ENCODE data around the gene SELENBP1.
"Not testable (repeated sequence)": the region's sequence is repeated elsewhere in the genome, so short reads cannot be mapped to it uniquely, and the experiment has no call there.

Gene SELENBP1

DNA sequence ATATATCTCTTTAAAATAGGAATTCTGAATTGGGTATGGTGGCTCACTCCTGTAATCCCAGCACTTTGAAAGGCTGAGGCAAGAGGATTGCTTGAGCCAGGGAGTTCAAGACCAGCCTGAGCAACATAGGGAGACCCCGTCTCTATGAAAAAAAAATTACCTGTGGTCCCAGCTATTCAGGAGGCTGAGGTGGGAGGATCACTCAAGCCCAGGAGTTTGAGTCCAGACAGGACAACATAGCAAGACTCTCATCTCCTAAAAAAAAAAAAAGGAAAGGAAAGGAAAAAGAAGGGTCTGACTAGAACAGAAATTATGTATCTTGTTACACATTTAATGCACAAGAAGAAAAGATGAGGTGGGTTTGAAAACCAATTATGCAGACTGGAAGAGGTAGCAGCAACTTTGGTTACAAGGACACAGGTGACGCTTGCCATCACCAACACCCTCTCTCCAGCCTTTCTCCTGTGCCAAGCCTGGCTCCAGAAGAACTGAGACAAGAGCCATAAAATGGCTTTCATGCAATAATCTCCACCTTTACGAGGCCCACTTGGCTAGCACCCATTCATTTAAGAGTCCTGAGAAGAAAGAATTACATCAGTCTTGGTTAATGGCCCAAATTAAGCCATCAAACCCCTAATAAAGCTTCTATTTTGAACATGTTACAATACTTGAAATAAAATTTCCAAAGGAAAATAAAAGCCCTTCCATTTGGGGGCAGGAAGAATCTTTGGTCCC lies 4.8 kb upstream of the SELENBP1 start:
- DNase-seq (ENCODE audit: low read depth, low spot score): no peak

- DNase-seq (ENCODE audit: low read depth, low spot score): no peak
Measured at GRCh38 chr1:151373196-151373595, 691 bp upstream of the SELENBP1 start.

DNA sequence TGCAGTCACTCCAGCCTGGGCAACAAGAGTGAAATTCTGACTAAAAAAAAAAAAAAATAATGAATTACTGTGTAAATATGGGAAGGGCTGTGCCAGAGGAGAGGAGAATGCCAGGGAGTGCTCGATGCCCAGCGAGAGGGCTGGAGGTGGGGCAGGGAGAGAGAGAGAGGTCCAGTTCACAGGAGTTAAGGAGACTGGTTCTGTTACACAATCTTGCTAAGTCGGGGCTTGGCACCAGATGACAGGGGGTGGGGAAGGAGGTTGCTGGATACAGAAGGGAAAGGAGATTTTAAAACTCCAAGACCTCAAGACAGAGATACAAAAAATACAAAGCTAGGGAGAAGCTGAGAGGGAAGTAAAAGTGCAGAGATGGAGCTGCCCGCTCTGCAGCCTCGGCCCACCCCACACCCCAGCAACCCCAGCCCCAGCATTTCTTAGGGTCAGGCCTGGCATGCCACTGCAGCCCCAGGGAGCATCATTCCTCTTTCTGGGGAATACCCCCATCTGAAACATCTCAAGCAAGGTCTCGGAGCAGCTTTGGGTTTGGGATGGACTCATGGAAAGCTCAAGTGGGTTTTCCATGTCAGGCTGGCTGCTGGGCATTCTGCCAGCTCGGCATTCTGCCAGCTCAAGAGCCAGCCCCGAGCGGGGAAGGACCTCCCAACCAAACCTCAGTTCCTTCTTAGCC lies 991 bp downstream of the SELENBP1 start:
- DNase-seq (ENCODE audit: low read depth, low spot score): peak; percentile 74

GRCh38 chr1:151370211-151370911 lies 2.1 kb downstream of the SELENBP1 start:
- no peak for DNase-seq (ENCODE audit: low read depth, low spot score)

DNA sequence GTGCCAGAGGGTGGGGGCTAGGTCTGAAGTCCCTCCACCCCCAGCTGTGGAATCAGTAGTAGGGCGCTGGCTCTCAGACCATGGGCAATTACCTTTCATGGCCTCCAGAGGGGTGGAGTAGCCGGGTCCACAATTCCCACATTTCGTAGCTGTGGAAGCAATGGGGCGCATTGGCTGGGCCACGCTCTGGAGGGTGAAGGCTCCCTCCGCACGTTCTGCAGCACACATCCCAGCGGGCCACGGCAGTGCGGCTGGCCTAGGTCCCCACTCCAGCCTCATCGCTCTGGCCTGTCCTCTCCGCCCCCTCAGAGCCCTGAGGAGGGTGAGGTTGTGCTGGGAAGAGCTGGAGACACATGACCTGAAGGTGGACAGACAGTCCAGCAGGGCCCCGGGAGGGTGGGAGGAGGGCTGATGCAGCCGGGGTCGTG lies 2.9 kb downstream of the SELENBP1 start:
- no peak for DNase-seq (ENCODE audit: low read depth, low spot score)

DNA sequence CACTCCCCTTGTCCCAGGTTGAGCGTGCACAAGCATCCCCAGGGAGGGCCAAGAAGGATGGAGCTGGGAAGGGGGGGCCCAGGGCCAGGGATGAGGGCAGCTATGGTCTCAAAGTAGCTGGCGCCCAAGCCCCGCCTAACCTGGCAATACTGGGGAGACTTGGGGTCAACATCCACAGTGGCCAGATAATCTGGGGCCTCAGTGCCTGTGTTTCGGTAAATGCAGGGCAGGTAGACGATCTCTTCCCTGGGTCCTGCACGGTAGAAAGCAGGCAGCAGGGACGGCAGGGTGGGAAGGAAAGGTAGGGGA lies 3.2 kb downstream of the SELENBP1 start:
- DNase-seq (ENCODE audit: low read depth, low spot score): no peak

DNA sequence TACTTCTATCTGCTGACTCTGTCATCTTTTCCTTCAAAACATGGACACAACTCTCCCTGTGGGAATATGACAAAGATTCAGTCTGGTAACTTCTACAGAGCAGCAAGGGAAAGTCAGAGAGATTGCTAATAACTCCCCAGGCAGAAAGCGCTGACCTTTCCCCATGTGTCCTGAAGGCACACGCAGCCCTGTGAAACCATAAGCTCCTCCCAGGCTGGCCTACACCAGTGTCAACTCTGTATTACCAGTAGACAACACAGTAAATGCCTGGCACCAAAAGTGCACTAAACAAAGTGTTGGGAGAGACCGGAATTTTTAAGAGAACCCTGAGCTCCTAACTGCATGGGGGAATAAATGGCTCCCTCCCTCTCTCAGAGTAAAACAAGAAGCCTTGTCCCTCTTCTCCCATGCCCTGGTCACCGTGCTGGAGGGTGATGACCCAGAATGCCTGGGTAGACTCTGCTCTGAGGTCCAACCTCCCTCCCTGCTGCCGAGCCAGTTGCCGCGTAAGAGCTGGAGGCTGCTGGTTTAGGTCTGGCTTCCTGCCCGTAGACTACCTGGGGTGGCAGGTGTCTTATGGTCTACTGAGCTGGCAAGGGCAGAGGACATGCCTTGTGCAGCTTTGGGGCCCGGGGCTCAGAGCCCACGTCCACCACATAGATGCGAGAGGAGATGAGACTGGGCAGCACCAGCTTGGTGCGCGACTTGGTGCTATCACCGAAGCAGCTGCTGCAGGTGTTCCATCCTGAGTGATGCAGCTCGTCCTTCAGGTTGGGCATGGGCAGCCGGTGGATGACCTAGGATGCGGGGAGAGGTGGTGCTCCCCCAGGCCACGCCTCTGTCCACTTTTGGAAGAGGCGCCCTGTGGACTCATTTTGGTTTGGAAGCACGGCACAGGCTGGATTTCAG lies 3.9 kb downstream of the SELENBP1 start:
- no peak for DNase-seq (ENCODE audit: low read depth, low spot score)

DNA sequence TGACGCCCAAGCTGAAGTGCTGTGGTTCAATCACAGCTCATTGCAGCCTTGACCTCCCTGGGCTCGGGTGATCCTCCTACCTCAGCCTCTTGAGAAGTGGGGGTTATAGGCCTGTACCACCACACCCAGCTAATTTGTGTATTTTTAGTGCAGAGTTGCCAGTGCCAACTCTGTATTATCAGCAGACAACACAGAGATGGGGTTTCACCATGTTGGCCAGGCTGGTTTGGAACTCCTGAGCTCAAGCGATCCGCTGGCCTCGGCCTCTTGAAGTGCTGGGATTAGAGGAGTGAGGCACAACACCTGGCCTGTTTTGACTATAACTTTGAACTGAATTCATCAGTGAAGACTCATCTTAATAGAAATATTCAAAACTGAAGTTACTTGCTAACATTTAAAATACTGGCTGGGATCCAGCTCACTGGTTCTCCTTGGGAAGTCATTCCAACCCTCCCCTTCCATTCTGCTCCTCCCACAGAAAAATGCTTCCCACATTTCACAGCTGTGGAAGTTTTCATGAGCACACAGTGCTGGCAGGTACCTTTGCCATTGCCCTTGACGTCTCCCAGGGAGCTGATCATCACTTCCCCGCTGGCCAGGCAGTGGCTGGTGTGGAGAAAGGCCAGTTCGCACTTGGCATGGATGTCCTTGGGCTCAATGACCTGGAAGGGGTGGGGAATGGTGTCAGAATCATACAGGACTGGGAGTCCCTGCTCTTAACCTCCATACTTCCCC lies 4.7 kb downstream of the SELENBP1 start:
- DNase-seq (ENCODE audit: low read depth, low spot score): no peak

- DNase-seq (ENCODE audit: low read depth, low spot score): no peak
Measured at GRCh38 chr1:151364996-151365395, 7.5 kb downstream of the SELENBP1 start.

DNA sequence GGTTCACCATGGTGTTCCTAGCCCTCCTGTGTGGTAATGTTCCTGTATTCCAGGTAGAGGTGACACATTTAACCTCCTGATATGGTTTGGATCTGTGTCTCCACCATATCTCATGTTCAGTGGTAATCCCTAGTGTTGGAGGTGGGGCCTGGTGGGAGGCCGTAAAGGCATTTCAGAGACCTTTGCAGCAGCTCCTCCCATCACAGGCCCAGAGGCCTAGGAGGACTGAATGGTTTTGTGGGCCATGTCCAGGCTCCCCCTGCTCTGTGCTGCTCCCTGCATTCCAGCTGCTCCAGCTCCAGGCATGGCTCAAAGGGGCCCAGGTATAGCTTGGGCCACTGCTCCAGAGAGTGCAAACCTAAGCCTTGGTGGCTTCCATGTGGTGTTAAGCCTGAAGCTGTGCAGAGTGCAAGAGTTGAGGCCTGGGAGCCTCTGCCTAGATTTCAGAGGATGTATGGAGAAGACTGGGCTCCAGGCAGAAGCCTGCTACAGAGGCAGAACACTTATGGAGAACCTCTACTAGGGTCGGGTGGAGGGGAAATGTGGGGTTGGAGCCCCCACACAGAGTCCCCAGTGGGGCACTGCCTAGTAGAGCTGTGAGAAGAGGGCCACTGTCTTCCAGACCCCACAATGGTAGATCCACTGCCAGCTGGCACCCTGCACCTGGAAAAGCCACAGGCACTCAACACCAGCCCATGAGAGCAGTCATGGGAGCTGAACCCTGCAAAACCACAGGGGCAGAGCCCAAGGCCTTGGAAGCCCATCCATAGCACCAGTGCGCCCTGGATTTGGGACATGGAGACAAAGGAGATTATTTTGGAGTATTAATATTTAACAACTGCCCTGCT lies 10.0 kb downstream of the SELENBP1 start:
- no peak for DNase-seq (ENCODE audit: low read depth, low spot score)

GRCh38 chr1:151361883-151362282 lies 10.6 kb downstream of the SELENBP1 start:
- no peak for DNase-seq (ENCODE audit: low read depth, low spot score)

DNA sequence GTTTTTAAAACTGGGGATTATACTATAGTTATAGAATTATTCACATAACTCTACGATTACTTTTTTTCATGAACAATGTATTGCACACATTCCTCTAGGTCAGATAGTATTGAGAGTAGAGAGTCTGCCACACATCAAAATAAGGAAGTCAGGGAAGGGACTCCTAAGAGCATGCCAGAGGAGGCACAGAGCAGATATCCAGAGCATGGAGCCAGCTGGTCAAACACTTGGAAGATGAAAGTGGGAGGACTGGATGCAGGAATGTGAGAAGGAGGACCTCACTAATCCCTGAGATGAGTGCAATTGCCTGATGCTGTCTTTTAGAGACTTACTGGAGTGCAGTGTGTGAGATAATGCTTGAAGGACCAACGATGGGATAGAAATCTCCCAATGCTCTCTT lies 15.8 kb downstream of the SELENBP1 start:
- no peak for DNase-seq (ENCODE audit: low read depth, low spot score)

DNA sequence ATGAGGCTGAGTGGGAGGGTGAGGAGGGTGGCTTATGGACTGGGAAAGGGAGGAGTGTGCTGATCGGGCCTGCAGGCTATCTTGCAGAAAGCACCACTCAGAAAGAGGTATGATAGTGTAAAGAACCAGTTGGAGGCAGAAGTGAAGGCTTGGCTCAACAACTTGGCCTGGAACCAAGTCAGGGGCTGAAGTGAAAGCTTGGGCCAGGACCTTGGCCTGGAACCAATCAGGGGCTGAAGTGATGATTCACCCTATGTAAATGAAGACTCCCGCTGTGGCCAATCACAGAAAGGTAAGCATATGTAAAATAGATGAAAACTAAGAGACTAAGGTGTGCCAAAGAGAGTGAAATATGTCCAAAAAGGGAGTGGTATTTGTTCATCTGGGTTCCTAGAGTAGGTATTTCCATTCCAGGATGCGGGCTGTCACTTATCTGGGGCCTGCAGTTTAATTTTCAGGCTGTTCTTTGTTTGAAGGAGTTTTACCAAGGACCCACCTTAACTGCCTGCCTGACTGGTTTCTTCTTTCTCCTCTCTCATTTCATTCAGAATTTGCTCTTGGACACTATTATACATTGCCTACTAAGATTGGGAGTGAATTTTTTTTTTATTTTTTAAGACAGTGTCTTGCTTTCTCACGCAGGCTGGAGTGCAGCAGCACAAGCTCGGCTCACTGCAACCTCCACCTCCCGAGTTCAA lies 20.3 kb downstream of the SELENBP1 start:
- peak; percentile 44 for DNase-seq (ENCODE audit: low read depth, low spot score)

GRCh38 chr1:151350323-151350722 lies 22.2 kb downstream of the SELENBP1 start:
- DNase-seq (ENCODE audit: low read depth, low spot score): not testable (repeated sequence)

DNA sequence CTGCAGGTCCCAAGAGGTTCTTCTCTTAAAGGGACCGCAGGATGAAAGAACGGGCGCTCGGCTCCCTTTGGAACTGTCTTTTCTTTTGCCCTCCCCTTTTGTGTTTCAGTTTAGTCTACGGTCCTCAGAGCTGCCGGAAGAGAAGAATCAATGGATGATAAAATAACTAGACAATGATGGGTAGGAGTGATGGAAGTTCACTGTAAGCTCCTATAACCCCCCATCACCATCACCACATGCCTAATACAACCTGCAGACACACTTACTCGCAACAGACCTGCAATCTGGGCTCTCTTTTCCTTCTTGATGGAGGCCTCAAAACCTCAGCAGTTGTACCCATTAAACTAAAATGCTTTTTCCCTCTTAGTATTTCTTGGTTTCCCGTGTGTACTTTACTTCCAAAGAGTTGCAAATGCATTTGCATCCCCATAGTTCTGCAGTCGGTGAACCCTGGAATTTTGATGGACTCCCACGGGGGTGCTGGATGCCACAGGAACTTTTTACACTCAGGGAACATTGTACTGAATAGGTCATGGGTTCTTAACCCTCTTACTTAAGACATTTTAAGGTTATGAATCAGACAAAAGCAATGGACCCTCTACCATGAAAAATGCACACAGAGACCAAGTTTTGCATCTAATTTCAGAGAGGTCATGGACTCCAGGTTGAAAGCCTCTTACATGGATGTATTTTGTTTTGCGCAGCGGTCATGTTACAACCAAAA lies 24.8 kb downstream of the SELENBP1 start:
- peak; percentile 54 for DNase-seq (ENCODE audit: low read depth, low spot score)

- peak; percentile 99 for DNase-seq (ENCODE audit: low read depth, low spot score)
Measured at GRCh38 chr1:151346769-151347522, 25.6 kb downstream of the SELENBP1 start, which contains the start of gene RFX5. Gene RFX5, minus strand, starts transcription at chr1:151347252. Its CDS starts 932 bp downstream, at chr1:151346320.

DNA sequence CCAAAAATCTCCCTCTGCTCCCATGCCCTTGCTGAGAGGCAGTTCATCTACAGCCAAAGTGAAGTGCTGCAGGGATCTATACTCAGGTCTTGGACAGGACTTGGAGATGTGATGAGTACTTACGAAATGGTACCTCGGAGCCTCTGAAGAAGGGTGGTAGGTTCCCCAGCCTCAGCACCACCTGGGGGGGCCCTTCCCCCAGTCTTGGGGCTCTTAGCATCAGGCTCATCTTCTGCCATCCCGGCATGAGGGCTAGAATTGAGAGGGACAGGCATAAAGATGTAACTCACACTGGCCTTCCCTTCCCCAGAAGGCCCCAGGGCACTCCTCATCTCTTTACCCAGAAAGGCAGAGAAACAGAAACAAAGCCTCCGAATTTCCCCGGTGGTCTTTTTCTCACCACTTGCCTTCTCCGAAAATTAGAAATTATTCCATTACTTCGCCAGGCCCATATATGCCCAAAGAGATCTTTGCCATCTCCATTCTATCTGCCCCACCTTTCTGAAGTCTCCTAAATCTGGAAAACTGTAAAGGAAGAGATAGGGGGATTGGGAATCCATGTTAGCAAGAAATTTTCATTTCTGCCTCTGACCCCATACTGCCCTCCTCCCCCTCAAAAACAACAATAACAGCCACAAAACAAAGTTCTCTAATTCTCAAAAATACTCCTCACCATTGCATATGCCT lies 26.3 kb downstream of the SELENBP1 start:
- DNase-seq (ENCODE audit: low read depth, low spot score): peak; percentile 23
